OCI-LY7 (cell line): ENCODE data around the gene GSX1.

Experiments
- EZH2phosphoT487 ChIP-seq: fragments of 200-600 bp; sonication (generic); IDR thresholded peaks from 2 replicates; pipeline ENCODE4 v1.6.1; 2018; ENCODE audit warnings: low read depth, borderline replicate concordance, mild to moderate bottlenecking, mixed run types, antibody characterized with exemption, low read length, moderate library complexity, mixed read lengths
- TF ChIP-seq, protein P1 (sequence below): fragments of 200-600 bp; sonication (generic); conservative IDR thresholded peaks from 2 replicates; pipeline ENCODE4 v1.5.1; 2014; ENCODE audit warnings: mild to moderate bottlenecking, antibody characterized with exemption, low read length, moderate library complexity, mixed read lengths

DNA sequence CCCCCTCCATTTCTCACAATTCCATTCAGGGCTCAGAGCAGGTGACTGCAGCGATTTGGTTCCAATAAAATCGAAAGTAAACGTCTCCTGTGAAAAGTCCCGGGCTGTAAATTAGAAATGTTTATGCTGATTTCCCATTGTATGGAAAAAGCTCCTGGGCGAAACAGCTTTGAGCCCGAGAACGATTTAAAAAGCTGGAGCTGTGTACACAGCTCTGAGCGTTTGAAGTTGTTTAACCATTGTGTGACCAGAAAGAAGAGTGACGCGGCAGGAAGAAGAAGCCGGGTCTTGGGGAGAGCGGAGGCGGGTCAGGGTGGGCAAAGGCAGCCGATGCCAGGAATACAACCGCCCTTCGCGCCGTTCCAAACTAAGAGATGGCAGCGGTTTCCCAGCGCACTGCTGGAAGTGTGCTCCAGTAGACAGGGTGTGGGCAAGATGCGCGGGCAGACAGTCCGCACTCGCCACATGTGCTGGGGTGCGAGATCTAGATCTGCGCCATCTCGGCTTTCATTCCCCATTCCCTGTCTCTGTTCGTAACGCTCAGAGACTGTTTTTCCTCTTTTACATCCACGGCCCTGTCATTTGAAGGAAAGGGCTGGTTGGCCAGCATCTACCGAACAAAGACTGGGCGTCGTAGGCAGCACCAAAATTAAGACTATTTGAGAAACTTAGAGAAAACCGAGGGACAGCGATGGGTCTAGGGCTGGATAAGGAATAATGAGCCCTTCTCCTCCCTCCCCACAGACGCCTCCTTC is 960 bp upstream of the GSX1 start:
- TF ChIP-seq, protein P1, sequence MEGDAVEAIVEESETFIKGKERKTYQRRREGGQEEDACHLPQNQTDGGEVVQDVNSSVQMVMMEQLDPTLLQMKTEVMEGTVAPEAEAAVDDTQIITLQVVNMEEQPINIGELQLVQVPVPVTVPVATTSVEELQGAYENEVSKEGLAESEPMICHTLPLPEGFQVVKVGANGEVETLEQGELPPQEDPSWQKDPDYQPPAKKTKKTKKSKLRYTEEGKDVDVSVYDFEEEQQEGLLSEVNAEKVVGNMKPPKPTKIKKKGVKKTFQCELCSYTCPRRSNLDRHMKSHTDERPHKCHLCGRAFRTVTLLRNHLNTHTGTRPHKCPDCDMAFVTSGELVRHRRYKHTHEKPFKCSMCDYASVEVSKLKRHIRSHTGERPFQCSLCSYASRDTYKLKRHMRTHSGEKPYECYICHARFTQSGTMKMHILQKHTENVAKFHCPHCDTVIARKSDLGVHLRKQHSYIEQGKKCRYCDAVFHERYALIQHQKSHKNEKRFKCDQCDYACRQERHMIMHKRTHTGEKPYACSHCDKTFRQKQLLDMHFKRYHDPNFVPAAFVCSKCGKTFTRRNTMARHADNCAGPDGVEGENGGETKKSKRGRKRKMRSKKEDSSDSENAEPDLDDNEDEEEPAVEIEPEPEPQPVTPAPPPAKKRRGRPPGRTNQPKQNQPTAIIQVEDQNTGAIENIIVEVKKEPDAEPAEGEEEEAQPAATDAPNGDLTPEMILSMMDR = no peak
- TF ChIP-seq EZH2phosphoT487 = no peak
